SK-N-MC (cell line): Measurements from ENCODE around the gene MAGI2.

Experiments used
- EZH2 ChIP-seq: fragments of 200-600 bp; sonication (generic); IDR thresholded peaks from one replicate; pipeline ENCODE4 v1.6.1; 2017; ENCODE audit warnings: antibody characterized with exemption
- POLR2AphosphoS5 ChIP-seq: IDR thresholded peaks from 2 replicates; pipeline ENCODE4 v1.6.1; 2012; ENCODE audit warnings: mild to moderate bottlenecking, low read depth, low read length, borderline replicate concordance

GRCh38 chr7:79308192-79308591, 145.3 kb downstream of the MAGI2 start:
- TF ChIP-seq POLR2AphosphoS5 (no peak), EZH2 (no peak)
